8988T (cell line): Measurements from ENCODE around the gene PRKCE.

Experiments
- DNase-seq: peaks from one replicate; pipeline ENCODE4 v3.0.0; 2011

The PRKCE gene

DNA sequence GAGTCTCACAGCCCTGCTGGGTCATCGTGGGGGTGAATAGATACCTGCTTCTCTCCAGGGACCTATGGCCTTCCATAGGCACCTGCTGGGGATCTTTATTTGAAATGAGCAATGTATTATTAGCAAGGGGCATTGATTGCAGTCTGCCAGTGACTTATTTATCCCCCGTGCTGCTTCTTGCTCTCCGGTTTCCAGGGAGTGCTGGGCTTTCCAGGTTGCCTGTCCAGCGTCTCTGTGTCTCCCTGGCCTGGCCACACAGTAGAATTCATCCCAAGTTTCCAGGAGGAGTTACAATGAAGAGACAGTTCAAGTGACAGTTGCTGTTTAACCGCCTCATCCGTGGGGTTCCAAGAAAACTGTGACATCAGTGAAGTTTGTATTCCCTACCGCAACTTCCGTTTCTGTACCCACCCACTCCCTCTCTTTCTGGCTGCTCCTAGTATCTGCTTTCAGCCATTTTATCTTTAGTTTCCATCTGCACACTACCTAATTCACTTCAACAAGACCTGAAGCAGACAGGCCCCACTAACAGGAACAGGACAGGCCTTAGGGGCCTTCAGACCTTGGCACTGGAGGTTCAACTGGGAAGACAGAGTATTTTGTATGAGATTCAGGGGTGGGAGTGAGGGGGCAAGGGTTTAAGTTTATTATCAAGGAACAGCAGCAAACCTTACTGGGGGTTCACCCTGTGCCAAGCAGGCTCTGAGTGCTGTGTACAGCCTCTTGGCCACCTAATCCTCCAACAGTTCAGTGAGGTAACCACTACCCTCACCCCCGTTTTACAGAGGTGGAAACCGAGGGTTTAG is 134.8 kb downstream of the PRKCE start:
- no peak for DNase-seq

DNA sequence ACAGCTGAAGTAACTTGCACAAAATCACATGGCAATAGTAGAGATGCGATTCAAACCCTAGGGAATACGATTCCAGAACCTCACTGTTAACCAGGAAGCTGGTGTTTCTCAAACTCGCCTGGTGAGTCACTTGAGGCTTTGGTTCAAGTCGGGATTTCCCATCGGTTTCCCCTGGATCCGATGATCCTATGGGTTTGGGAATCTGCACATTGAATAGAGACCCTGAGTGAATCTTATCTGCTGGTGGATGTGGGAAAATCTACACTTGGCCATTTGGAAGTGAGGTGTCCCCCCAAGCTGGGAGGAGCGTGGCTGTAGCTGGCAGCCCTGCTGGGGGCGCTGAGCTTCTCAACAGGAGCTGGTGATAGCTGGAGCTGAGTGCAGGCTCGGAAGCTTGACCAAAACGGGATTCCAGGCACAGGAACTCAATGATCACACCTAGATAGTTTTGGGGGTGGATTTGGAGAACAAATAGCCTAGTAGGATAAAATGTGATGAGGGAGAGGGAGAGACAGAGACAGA is 135.4 kb downstream of the PRKCE start:
- no peak for DNase-seq

DNA sequence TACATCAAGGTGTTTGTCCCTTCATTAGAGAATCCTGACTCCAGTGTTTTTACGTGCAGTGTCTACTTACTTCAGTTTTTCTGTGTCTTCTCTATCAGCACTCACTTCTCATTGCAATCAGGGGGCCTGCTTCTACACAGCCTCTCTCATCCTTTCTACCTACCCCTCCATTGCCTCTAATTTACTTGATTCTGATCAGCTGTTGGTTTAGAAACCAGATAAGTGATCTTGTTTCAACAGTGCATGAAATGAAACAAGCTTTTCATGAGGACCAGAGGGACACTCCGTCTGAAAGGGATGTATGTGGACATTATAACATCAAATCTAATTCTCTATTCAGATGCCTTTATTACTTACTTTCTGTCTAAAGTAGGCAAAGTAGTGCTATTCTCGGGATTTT is 136.9 kb downstream of the PRKCE start:
- no peak for DNase-seq

DNA sequence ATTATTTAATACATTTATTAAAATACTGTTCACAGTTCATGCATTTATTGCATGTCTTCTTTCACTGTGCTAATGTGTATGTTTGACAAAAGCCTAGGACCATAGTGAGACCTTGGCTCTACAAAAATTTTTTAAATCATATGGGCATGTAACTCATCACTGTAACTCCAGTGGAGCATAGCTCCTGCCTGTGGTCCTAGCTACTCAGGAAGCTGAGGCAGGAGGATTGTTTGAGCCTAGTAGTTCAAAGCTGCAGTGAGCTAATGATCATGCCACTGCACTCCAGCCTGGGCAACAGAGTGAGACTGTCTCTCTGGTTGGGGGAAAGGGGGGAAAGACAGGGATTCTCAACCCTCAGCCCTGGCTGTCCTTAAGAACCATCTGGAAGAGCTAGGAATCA is 137.8 kb downstream of the PRKCE start:
- DNase-seq, result no peak

DNA sequence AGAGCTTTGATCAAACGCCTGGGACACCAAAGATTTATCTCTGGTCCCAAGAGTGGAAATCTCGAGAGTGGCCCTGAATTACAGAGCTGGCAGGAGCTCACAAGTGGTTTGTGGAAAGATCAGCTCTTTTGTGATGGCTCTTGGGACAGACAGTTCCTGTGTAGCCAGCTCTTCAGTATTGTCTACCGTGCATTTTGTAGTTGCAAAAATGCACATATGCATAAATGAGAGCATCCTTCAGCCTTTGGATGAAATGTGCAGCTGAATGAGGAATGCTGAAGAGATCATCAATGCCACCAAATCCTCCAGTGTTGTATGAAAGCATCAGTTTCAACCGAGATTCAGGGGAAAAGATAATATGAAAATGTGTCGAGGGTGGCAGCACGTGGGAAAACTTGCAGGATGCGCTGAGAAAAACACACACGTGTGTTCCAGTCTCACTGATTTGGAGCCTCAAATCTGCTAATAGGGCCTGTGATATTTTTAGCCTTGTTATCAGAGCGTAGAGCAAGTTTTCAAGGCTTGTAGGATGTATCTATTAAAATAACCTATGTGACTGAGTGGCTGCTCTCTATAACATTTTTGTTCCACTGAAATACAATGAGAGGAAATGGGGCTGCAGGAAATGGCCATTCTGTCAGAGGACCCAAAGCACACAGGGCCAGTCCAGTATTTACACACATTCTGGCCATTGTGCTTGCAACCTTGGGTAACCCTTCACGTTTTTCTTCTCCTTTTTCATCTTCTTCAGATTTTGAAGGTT is 138.7 kb downstream of the PRKCE start:
- DNase-seq, result no peak

DNA sequence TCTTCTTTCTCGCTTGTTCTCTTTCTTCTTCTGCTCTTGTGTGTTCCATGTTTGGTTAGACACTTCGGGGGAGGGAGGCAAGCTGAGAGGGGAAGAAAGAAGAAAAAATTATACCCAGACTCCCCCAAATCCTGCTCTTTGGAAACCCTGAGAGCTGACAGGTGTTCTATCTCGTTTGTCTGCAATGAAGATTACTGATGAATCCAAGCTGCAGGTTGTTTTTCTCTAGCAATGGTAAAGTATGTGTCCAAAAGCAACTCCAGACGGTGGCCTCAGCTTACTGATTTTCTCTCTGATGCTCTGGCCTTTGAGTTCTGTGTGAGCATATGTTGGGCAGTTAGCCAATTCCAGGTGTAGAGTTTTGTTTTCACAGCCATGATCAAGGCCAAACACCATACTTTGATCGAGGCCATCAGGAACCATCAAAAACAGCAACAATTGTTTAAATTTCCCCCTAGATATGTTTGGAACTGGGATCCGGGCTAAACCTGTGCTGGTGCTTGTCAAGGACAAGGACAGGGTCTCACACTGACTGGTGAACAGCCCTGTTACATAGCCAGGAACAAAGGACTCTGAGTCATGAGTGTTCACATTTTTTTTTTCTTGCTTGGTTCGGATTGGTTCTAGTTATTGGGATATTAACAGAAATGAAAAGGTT is 142.0 kb downstream of the PRKCE start:
- no peak for DNase-seq

DNA sequence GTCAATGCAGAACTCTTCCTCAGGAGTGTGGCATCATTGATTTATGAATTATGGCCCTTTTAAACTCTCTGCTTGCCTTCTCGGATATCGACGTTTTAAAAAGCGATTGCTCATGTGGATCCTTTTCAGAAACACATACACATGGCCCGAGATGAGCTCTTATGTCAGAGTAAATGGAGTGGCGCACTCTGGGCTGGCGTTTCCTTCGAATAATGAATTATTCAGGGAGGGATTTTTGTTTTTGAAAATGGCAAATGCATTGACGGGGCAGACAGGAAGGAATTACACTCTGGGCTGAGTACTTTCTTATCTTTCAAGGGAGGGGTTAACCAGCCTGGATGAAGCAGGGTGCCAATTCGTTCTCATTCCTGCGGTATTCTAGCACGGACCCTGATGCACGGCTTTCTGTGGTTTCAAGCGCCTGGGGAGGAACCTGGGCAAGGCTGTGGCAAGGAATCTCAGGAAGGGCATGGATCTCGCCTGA is 142.7 kb downstream of the PRKCE start:
- no peak for DNase-seq

DNA sequence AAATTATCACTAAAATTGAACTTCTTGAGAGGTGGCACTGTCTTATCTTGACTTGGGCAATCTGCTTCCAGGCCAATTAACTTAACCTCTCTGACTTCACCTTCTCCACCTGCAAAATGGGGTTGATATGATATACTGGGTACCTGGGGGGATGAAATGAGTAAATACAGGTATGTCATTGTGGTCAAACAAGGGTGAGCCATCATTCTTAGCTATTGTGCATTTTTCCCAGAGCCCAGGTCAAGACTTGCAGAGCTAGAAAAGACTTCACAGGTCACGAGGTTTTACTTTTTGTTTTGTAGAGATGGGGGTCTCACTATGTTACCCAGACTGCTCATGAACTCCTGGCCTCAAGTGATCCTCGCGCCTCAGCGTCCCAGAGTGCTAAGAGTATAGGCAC is 145.0 kb downstream of the PRKCE start:
- no peak for DNase-seq

DNA sequence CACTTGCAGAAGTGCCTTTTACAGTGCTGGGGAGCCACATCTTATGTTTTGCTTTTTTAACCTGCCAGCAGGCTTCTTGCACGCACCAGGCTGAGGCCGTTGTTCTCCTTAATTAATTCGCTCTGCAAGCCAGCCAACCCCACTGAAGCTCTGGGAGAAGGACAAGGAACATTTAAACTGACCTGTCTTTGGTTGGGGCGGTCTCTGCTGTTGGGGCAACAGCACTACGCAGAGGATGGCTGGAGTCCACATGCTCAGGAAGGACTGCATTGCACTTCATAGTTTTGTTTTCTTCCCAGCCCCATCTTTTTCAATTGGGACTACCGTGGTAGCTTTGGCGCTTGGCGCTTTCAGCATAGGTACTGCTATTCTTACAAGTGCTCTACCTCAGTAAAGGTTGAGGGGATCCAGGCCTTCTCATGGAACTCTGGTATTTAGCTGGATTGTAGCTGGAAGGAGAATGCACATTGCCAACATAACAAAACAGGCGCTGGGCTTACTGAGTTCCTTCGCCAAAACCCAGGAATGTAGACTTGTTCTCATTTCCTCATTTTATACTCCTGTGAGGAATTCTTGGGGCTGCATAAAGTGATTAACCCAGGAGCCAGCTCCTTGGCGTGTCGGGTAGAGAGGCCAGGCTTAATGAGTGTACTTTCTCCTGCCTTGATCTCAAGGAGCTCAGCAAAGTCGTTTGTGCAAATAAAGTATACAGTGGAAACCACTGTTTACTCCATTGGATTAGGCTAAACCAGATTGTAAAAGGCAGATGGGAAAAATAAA is 146.2 kb downstream of the PRKCE start:
- DNase-seq, result no peak

DNA sequence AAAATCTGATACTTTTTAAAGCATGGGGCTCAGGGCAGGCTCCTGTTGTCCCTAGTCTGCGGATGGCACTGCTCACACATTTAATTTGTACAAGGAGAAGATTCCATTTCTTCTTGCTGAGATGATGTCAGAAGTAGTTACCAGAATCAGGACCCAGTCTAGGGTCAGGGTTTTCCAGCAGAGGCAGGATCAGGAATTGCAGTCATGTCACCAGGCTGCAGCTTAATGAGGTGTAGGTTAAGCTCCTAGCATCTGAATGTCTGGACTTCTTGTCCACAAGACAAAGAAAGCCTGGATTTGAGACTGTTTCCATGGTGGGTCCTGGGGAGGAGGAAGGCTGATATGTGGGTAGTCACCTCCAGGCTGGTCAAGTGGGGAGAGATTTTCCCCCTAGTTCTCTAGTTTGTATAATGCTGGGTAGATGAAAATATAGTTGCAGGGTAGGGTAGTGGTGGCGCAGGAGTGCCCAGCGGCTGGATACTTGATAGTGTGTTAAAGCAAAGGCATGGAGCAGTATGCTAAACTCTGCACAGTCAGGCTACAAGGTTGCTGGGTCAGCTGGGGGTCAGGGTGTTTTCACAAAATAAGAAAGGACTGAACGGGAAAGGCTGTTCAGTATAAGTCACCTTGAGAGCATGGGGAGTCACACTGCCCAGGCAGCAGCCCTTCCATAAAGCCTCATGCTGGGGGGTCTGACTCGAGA is 148.4 kb downstream of the PRKCE start:
- no peak for DNase-seq

DNA sequence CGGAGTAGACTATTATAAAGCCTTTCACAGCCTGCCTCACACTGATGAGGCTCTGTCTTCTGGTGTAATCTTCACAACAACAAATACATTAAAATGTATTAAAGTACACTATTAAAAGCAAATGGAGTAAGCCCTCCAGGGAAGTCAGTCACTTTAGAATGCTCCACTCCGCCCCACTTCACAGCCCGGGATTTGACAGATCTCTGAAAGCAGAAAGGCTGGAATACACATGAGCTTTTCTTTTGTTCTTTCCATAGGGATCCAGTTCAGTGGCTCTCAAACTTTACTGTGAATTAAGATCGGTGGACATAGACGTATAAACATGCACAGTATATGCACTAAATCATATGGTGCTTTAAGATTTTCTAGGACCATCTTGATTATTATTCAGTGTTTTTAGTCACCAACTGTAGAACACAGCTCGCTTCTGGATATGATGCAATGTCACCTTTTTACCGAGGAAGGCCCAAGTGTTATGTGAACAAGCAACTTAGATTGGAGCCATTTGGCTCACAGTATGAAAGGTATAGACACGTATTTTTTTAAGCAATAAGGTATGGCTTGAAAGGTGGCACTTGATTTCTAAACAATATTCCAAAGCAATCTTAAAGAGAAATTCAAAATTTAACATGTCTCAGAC is 151.1 kb downstream of the PRKCE start:
- no peak for DNase-seq

DNA sequence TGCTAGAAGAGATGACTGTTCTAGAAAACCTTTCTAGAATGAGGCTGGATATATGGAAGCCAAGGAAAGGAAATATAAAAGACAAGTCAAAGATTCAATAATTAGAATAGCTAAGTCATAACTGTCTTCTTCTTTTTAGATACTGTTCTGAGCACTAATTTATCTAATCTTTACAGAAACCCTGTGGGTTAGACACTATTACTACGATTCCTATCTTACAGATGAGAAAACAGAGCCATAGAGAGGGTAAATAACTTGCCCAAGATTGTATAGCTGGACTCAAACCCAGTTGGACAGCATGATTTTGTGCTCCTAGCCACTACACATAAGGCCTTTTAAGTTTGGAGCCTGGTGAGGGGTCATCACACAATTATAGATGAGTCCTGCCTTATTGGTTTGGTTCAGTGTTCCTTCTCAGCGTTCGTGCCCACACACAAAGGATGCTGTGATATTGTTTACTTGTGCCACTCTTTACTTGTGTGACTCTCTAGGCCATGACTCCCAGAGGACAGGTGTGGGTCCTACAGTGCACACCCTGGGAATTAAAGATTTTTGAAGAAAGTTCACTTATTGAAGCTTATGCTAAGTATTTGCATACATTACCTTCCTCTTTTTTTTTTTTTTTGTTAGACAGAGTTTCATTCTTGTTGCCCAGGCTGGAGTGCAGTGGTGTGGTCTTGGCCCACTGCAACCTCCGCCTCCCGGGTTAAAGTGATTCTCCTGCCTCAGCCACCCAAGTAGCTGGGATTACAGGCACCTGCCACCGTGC is 153.7 kb downstream of the PRKCE start:
- no peak for DNase-seq

DNA sequence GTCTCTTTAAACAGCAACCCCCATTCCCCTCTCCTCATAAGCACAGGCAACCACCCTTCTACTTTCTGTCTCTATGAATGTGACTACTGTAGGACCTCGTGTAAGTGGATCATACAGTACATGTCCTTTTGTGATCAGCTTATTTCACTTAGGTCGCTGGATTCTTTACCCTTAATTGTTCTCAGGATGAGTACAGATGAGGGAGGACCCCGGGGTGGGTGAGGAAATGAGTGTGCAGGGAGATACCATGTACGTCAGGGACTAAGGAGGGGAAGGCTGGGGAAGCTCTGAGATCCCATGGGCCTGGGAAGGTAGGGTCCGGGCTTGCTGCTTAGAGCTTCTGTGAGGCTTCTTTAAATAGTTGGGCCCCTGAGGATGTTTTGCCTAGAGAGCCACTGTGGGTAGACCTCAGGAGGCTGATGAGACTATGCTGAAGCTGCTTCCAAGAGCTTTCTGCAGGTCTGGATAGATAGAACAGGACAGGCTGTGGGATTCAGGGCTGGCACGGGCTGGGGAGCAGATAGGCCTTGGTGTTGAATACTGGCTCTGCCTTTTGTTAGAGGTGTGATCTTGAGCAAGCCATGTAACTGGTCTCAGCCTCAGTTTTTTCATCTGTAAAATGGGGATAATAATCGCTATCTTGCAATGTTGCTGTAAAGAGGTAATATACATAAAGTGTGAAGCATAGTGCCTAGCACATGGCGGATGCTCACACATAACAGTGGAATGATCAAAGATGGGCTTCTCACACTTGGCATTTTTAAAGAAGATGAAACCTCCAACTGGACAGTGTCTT is 155.3 kb downstream of the PRKCE start:
- no peak for DNase-seq

DNA sequence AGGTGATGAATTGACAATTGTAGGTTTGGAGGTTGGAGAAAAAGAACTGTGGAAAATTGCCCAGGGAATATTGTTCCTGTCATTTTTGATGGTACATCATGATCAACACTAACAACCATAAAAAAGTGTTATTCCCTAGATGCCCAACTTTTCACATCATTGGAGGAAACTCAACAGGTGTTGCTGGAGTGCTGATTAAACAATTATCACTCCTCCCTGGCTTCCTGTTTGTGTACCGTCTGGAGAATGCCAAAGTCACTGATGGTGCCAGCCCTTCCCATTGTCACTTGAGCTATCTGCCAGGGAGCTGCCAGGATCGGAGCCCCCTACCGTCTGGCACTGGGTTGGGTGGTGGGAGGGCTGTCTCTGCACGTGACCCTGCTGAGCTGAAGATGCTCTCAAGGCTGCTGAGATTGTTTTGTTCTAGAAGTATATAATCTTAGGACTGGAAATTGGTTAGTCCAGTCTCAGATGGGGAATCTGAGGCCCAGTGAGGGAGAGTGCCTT is 156.9 kb downstream of the PRKCE start:
- DNase-seq, result no peak

DNA sequence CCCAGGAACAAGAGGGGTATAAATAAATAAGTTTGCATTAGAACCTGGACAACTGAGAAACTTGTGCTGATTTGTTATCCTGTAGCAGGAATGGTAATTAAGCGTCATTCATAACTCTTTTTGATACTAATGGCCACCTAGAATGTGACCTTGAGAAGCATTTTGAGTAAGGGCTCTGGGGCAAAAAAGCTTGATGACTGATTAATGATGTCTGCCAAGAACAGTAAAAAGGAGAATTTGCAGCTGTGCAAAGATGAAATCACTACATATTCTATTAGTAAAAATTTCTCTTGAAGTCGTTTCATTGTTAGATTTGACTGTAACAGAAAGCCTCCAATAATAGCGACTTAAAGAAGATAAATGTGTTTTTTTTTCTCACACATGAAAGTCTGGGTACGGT is 157.7 kb downstream of the PRKCE start:
- no peak for DNase-seq

DNA sequence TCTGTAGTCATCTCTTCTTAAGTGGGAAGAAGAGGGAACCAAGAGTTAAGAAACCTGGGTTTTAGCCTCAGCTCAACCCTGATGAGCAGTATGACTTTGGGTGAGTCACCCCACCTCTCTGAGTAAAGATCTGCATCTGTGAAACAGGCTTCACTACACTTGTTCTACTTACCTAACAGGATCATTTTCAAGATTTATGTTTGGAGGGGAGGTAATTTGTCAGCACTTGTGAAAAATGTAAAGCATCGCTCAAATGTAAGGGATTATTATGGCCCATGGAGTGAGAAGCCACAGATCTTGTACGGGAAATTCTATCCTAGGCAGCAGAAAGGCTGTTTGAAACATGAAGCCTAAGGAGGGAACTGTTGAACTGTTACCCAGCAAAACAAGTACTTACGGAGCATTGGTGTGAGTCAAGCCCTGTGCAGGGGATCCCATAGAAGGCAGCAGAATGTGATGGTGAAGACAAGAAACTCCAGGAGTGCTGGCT is 160.6 kb downstream of the PRKCE start:
- DNase-seq, result no peak

DNA sequence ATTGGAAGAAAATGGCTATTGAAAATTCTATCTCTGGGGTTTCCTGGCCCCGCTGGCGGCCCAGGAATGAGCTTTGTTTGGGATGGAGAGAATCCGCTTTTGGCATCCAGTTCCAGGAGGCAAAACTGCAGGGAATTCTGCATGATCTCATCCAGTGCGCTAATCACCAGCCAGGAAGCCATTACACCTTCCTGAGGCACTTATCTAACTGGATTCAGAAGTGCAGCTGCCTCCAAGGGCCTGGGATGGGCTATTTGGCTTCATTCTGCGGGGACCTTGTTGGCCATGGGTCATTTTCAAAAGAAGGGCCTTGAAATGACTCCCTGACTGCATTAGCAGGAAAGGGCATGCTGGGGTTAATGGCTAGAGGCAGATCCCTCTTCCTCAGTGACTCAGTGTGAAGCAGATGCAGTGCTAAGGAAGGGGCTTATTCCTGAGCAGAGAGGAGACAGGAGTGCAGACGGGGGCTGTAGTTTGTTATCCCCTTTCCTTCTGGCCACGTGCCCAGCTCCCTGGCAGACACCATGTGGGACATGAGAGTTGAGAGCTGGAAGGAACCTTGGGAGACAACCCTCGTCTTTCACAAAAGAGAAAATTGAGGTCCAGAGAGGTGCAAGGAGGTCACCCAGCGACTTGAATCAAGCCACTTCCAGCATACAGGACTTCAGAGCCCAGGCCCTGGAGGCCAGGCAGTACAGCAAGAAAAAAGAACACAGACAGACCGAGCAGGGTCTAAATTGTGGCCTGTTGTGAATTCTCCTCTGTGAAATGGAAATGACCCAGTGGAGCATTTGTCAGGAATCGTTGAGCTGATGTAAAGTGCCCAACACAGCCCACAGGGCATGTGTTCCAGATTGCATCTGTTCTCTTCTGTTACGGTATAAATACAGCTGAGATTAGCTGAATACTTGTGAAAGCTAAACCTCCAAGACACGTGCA is 161.8 kb downstream of the PRKCE start:
- DNase-seq, result no peak

DNA sequence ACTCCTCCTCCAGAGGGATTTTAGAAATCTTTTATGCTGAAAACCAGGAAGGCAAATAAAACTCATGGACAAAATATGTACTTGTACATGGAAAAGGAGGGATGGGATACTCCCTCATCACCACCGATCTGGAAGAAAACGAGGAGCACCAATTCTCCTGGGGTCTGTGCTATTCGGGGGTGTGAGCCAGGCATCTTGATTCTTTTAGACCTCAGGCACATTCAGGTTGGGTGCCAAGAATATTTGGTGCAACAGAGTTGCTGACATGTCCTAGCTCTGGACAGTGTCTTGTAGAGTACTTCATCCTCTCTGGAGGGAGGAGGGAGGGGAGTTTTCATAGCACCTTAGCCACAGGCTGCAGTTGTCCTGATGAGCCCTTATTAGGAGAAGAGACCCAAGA is 163.0 kb downstream of the PRKCE start:
- DNase-seq, result no peak
